Astrocyte (in vitro differentiated cells and primary cell): ENCODE measurements around the gene EARS2. TPM values are rescaled to one million over a fixed set of nuclear protein-coding genes. Genes with fewer than 3 reads are reported as not detected.
"Not testable (repeated sequence)": the region's sequence is repeated elsewhere in the genome, so short reads cannot be mapped to it uniquely, and the experiment has no call there.

ENCODE experiments used
- DNase-seq: peaks from one replicate; pipeline ENCODE4 v3.0.0-alpha.2; 2010; ENCODE audit warnings: low read depth
- FAIRE-seq: peaks from 2 replicates; lab custom pipeline; 2011; peaks lifted over from hg19 to GRCh38; lab: Jason Lieb, UNC
- H2AFZ ChIP-seq: 2 replicates; pipeline ENCODE4 v1.6.0; 2012; ENCODE audit warnings: low read depth, low read length, inconsistent platforms
- H3K27ac ChIP-seq: 2 replicates; pipeline ENCODE4 v1.5.1; 2011; ENCODE audit warnings: low read depth, low read length, inconsistent platforms
- H3K27me3 ChIP-seq: 2 replicates; pipeline ENCODE4 v1.6.0; 2011; ENCODE audit warnings: low read length, inconsistent platforms; ENCODE audit not compliant: insufficient read depth
- H3K36me3 ChIP-seq: 2 replicates; pipeline ENCODE4 v1.5.1; 2011; ENCODE audit warnings: low read length, inconsistent platforms; ENCODE audit not compliant: insufficient read depth
- H3K4me1 ChIP-seq: 2 replicates; pipeline ENCODE4 v1.5.1; 2011; ENCODE audit warnings: low read length, inconsistent platforms; ENCODE audit not compliant: insufficient read depth
- H3K4me2 ChIP-seq: 2 replicates; pipeline ENCODE4 v1.6.0; 2012; ENCODE audit warnings: low read length, inconsistent platforms
- H3K4me3 ChIP-seq: 2 replicates; pipeline ENCODE4 v1.5.1; 2011; ENCODE audit warnings: low read depth, mild to moderate bottlenecking, low read length, inconsistent platforms; ENCODE audit not compliant: insufficient read depth
- H3K79me2 ChIP-seq: 2 replicates; pipeline ENCODE4 v1.6.0; 2012; ENCODE audit warnings: mild to moderate bottlenecking, low read length, inconsistent platforms; ENCODE audit not compliant: insufficient read depth
- H3K9ac ChIP-seq: 2 replicates; pipeline ENCODE4 v1.6.0; 2012; ENCODE audit warnings: mild to moderate bottlenecking, low read length, inconsistent platforms
- H3K9me3 ChIP-seq: 2 replicates; pipeline ENCODE4 v1.5.1; 2012; ENCODE audit warnings: low read depth, mild to moderate bottlenecking, low read length, inconsistent platforms; ENCODE audit not compliant: insufficient read depth
- H4K20me1 ChIP-seq: 2 replicates; pipeline ENCODE4 v1.6.0; 2012; ENCODE audit warnings: low read length, inconsistent platforms; ENCODE audit not compliant: insufficient read depth
- H3K27ac Mint-ChIP-seq: one replicate; pipeline ENCODE4 v1.8.0; 2021; ENCODE audit warnings: mild to moderate bottlenecking, mixed read lengths; ENCODE audit not compliant: unreplicated experiment
- H3K27me3 Mint-ChIP-seq: one replicate; pipeline ENCODE4 v1.8.0; 2021; ENCODE audit warnings: low read depth, mixed read lengths; ENCODE audit not compliant: unreplicated experiment
- H3K36me3 Mint-ChIP-seq: one replicate; pipeline ENCODE4 v1.8.0; 2021; ENCODE audit warnings: low read depth, mixed read lengths; ENCODE audit not compliant: unreplicated experiment
- H3K4me1 Mint-ChIP-seq: one replicate; pipeline ENCODE4 v1.8.0; 2021; ENCODE audit warnings: low read depth, mixed read lengths; ENCODE audit not compliant: unreplicated experiment
- H3K4me3 Mint-ChIP-seq: one replicate; pipeline ENCODE4 v1.8.0; 2021; ENCODE audit warnings: mild to moderate bottlenecking, moderate library complexity, mixed read lengths; ENCODE audit not compliant: unreplicated experiment
- H3K9me3 Mint-ChIP-seq: one replicate; pipeline ENCODE4 v1.8.0; 2021; ENCODE audit warnings: mild to moderate bottlenecking, mixed read lengths; ENCODE audit not compliant: unreplicated experiment
- CTCF ChIP-seq: IDR thresholded peaks from 2 replicates; pipeline ENCODE4 v1.5.1; 2011; ENCODE audit warnings: low read depth, mild to moderate bottlenecking, inconsistent platforms, low read length, moderate library complexity; ENCODE audit not compliant: insufficient read depth
- EZH2 ChIP-seq: IDR thresholded peaks from 2 replicates; pipeline ENCODE4 v1.6.1; 2012; ENCODE audit warnings: mild to moderate bottlenecking, low read length, inconsistent platforms; ENCODE audit not compliant: insufficient read depth
- total RNA-seq: library from RNA; stranded (reverse); gene quantifications from 2 replicates; pipeline ENCODE4 v1.2.1, GENCODE V29; 2021

The EARS2 gene
- total RNA-seq, 1 donor from 2014 or later: 19.4 TPM

- no peaks in the 10 kb centered on the region for H3K9me3 ChIP-seq
- H3K9ac ChIP-seq: no peak overlapping the region
- FAIRE-seq (no peak), DNase-seq (no peak)
- Mint-ChIP-seq H3K9me3 (no peaks in the 10 kb centered on the region), H3K27ac (no peak overlapping the region), H3K36me3 (peaks cover 28% of the 10 kb centered on the region), H3K4me1 (no peaks in the 10 kb centered on the region), H3K27me3 (no peaks in the 10 kb centered on the region), H3K4me3 (no peak overlapping the region)
- no peaks in the 10 kb centered on the region for H3K79me2 ChIP-seq
- H2AFZ ChIP-seq: no peak overlapping the region
- peaks cover 33% of the 10 kb centered on the region for H3K36me3 ChIP-seq
- no peak overlapping the region for H3K27ac ChIP-seq
- no peaks in the 10 kb centered on the region for H3K27me3 ChIP-seq
- TF ChIP-seq EZH2 (no peak), CTCF (no peak)
- no peak overlapping the region for H3K4me2 ChIP-seq
- H3K4me3 ChIP-seq: no peak overlapping the region
- H3K4me1 ChIP-seq: no peaks in the 10 kb centered on the region
- no peaks in the 10 kb centered on the region for H4K20me1 ChIP-seq
Measured at GRCh38 chr16:23485257-23485614, 71.9 kb downstream of the EARS2 start.

DNA sequence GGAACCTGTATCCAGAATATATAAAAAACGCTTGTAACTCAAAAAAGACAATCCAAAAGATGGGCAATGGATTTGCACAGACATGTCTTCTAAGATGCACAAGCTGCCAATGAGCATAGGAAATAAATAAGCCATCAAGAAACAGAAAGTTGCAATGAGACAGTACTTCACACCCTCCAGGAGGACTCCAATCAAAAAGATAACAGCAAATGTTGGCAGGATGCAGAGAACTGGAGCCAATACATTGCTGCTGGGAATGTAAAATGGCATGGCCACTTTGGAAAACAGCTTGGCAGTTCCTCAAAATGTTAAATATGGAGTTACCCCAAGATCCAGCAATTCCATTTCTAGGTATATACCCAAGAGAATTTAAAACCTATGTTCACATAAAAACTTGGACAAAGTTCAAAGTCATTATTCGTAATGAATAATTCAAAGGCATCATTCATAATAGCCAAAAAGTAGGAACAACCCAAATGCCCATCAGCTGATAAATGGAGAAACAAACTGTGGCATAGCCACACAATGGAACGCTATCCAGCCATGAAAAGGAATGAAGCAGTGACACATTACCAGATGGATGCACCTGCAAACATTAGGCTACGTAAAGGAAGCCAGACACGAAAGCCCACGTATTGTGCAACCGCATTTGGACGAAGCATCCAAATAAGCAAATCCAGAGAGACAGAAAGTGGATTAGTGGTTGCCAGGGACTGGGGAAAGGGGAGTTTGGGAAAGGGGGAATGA is 72.5 kb downstream of the EARS2 start:
- DNase-seq: no peak
- H3K27me3 Mint-ChIP-seq: no peaks in the 10 kb centered on the region
- Histone ChIP-seq H4K20me1 (no peaks in the 10 kb centered on the region), H3K9ac (no peak overlapping the region), H3K4me1 (no peaks in the 10 kb centered on the region), H3K4me2 (no peak overlapping the region), H3K27me3 (no peaks in the 10 kb centered on the region), H3K9me3 (no peaks in the 10 kb centered on the region), H2AFZ (no peak overlapping the region), H3K4me3 (no peak overlapping the region), H3K27ac (no peak overlapping the region), H3K36me3 (peaks cover 32% of the 10 kb centered on the region), H3K79me2 (no peaks in the 10 kb centered on the region)
- H3K9me3 Mint-ChIP-seq: no peaks in the 10 kb centered on the region
- peaks cover 33% of the 10 kb centered on the region for H3K36me3 Mint-ChIP-seq
- H3K27ac Mint-ChIP-seq: no peak overlapping the region
- no peak for TF ChIP-seq EZH2
- TF ChIP-seq CTCF: no peak
- H3K4me3 Mint-ChIP-seq: no peak overlapping the region
- FAIRE-seq: no peak
- H3K4me1 Mint-ChIP-seq: no peaks in the 10 kb centered on the region

GRCh38 chr16:23483492-23483891 is 73.7 kb downstream of the EARS2 start:
- H3K79me2 ChIP-seq, H4K20me1 ChIP-seq, H3K4me1 ChIP-seq, H3K27ac ChIP-seq, H3K9me3 ChIP-seq, H3K4me3 ChIP-seq, H3K4me3 Mint-ChIP-seq, FAIRE-seq, H3K4me2 ChIP-seq, H3K9me3 Mint-ChIP-seq, H3K27me3 ChIP-seq, DNase-seq, H3K27ac Mint-ChIP-seq, H2AFZ ChIP-seq, H3K27me3 Mint-ChIP-seq, H3K9ac ChIP-seq, H3K4me1 Mint-ChIP-seq: not testable (repeated sequence)
- H3K36me3 Mint-ChIP-seq: peaks cover 37% of the 10 kb centered on the region
- peaks cover 30% of the 10 kb centered on the region for H3K36me3 ChIP-seq
